HepG2 (cell line): Measurements from ENCODE around the gene SLF1. TPM values are rescaled to one million over a fixed set of nuclear protein-coding genes. Genes with fewer than 3 reads are reported as not detected.

Experiments
- ATAC-seq: fragments of 200-7000 bp; cut with Tn5 transposase; 3 replicates; pipeline ENCODE4 v1.9.1; 2020; ENCODE audit warnings: mild to moderate bottlenecking, moderate library complexity
- BruUV-seq: library from RNA; stranded (reverse); fragments of 400-500 nt; replicated peaks from 2 replicates; lab custom pipeline; 2021; lab: Mats Ljungman, UMichigan
- CTCF ChIA-PET: fragments of 300-600 bp; formaldehyde crosslinking; extraction: SDS; loops from one replicate; lab custom pipeline; 2021; ENCODE audit warnings: low total read pairs, inconsistent platforms, low intra/inter-chr PET ratio; lab: Yijun Ruan, JAX
- POLR2A ChIA-PET: fragments of 350-600 bp; sonication (Branson Sonifier 250); formaldehyde crosslinking; loops from one replicate; lab custom pipeline; 2020; ENCODE audit warnings: antibody characterized with exemption, inconsistent platforms; lab: Yijun Ruan, JAX
- DNase-seq: peaks from one replicate; pipeline ENCODE4 v3.0.0-alpha.2; 2015; ENCODE audit warnings: low spot score
- FAIRE-seq: peaks from 3 replicates; lab custom pipeline; 2011; peaks lifted over from hg19 to GRCh38; lab: Jason Lieb, UNC
- H2AFZ ChIP-seq: one replicate; pipeline ENCODE4 v1.6.1; 2011; ENCODE audit warnings: low read length, inconsistent platforms
- H3K27ac ChIP-seq: fragments of 300-600 bp; 3 replicates; pipeline ENCODE4 v1.8.0; 2011; ENCODE audit warnings: mixed run types, mild to moderate bottlenecking, mixed read lengths, low read length, inconsistent platforms; ENCODE audit not compliant: insufficient read depth; ENCODE audit errors: extremely low read length
- H3K27me3 ChIP-seq, 2 experiments: fragments of 200-600 bp in 1 of 2; 2 replicates in 1 of 2; 3 replicates in 1 of 2; pipeline versions ENCODE4 v1.6.0 to v1.8.0; 2011; ENCODE audit warnings: low read length in 2 of 2, mild to moderate bottlenecking in 2 of 2, moderate library complexity in 2 of 2, inconsistent platforms in 1 of 2; ENCODE audit not compliant: insufficient read depth in 2 of 2, control insufficient read depth in 1 of 2
- H3K36me3 ChIP-seq, 2 experiments: fragments of 200-600 bp in 1 of 2; replicated peaks in 1 of 2; 2 replicates in 1 of 2; 3 replicates in 1 of 2; pipeline versions ENCODE4 v1.5.1 to v1.8.0; 2011; ENCODE audit warnings: low read length in 2 of 2, inconsistent platforms in 1 of 2; ENCODE audit not compliant: insufficient read depth in 2 of 2, control insufficient read depth in 1 of 2
- H3K4me1 ChIP-seq: 2 replicates; pipeline ENCODE4 v1.5.1; 2012; ENCODE audit warnings: low read length, inconsistent platforms; ENCODE audit not compliant: insufficient read depth
- H3K4me2 ChIP-seq: 2 replicates; pipeline ENCODE4 v1.6.0; 2011; ENCODE audit warnings: low read depth, low read length, inconsistent platforms
- H3K4me3 ChIP-seq, 3 experiments: fragments of 200-600 bp in 1 of 3; sonication (generic), shearing (Covaris generic) in 1 of 3; replicated peaks in 1 of 3; 2 replicates each; pipeline ENCODE4 v1.5.1; 2011 to 2016; ENCODE audit warnings: low read length in 3 of 3, inconsistent platforms in 2 of 3, low read depth in 2 of 3, mild to moderate bottlenecking in 2 of 3, control low read depth in 1 of 3, mixed read lengths in 1 of 3; ENCODE audit not compliant: insufficient read depth in 1 of 3
- H3K79me2 ChIP-seq: one replicate; pipeline ENCODE4 v1.6.1; 2011; ENCODE audit warnings: low read length, inconsistent platforms; ENCODE audit not compliant: insufficient read depth
- H3K9ac ChIP-seq: 2 replicates; pipeline ENCODE4 v1.6.0; 2011; ENCODE audit warnings: mild to moderate bottlenecking, low read depth, low read length, inconsistent platforms; ENCODE audit not compliant: insufficient read depth
- H3K9me3 ChIP-seq: 2 replicates; pipeline ENCODE4 v1.5.1; 2012; ENCODE audit warnings: mild to moderate bottlenecking, low read length
- H4K20me1 ChIP-seq: 2 replicates; pipeline ENCODE4 v1.6.0; 2011; ENCODE audit warnings: inconsistent platforms, mild to moderate bottlenecking, low read length, moderate library complexity; ENCODE audit not compliant: insufficient read depth
- AKNA ChIP-seq: sonication (generic); formaldehyde crosslinking; IDR thresholded peaks from 2 replicates; pipeline ENCODE4 v1.4.0; 2020; ENCODE audit warnings: missing genetic modification reagents, borderline replicate concordance
- ATF1 ChIP-seq: IDR thresholded peaks from 2 replicates; pipeline ENCODE4 v1.6.1; 2016; ENCODE audit warnings: mild to moderate bottlenecking, control low read depth
- EZH2 ChIP-seq: conservative IDR thresholded peaks from 2 replicates; pipeline ENCODE4 v1.6.1; 2012; ENCODE audit warnings: mild to moderate bottlenecking, low read depth, low read length, moderate library complexity
- NKX3-1 ChIP-seq: sonication (generic); formaldehyde crosslinking; IDR thresholded peaks from 2 replicates; pipeline ENCODE4 v1.5.0; 2020; ENCODE audit warnings: missing genetic modification reagents
- PHF20 ChIP-seq: sonication (generic); formaldehyde crosslinking; IDR thresholded peaks from 2 replicates; pipeline ENCODE4 v1.5.0; 2020; ENCODE audit warnings: mild to moderate bottlenecking, missing genetic modification reagents
- REPIN1 ChIP-seq: sonication (generic); formaldehyde crosslinking; IDR thresholded peaks from 2 replicates; pipeline ENCODE4 v1.8.0; 2022; ENCODE audit warnings: missing genetic modification reagents, low read depth, mild to moderate bottlenecking, borderline replicate concordance
- TFE3 ChIP-seq: IDR thresholded peaks from 2 replicates; pipeline ENCODE4 v1.6.1; 2016
- TRIM24 ChIP-seq: sonication (generic); formaldehyde crosslinking; IDR thresholded peaks from 2 replicates; pipeline ENCODE4 v1.8.0; 2022; ENCODE audit warnings: mild to moderate bottlenecking, missing genetic modification reagents
- ZNF280D ChIP-seq: sonication (generic); formaldehyde crosslinking; IDR thresholded peaks from 2 replicates; pipeline ENCODE4 v1.5.1; 2020; ENCODE audit warnings: mild to moderate bottlenecking, missing genetic modification reagents
- ZNF317 ChIP-seq: sonication (generic); formaldehyde crosslinking; IDR thresholded peaks from 2 replicates; pipeline ENCODE4 v1.5.0; 2020; ENCODE audit warnings: mild to moderate bottlenecking, missing genetic modification reagents
- ZNF652 ChIP-seq: IDR thresholded peaks from 2 replicates; pipeline ENCODE4 v1.6.1; 2016; ENCODE audit warnings: low read depth, borderline replicate concordance
- ZNF768 ChIP-seq: sonication (generic); formaldehyde crosslinking; IDR thresholded peaks from 2 replicates; pipeline ENCODE4 v1.4.0; 2020; ENCODE audit warnings: missing genetic modification reagents
- in situ Hi-C: cut with HindIII; loops from 2 replicates; pipeline ENCODE4 v1.10.0; 2017; ENCODE audit warnings: low pct_unique_long_range_greater_than_20kb; ENCODE audit not compliant: extremely low pct_ligation_motif_present
- intact Hi-C: fragments of 100-400 bp; cut with micrococcal nuclease; formaldehyde crosslinking; loops from one replicate; pipeline ENCODE4 v1.10.0; 2022; ENCODE audit not compliant: unreplicated experiment
- polyA plus RNA-seq, 8 experiments: library from polyadenylated mRNA; depleted of rRNA in 3 of 8; stranded (reverse) in 7 of 8; unstranded in 1 of 8; fragments of >200 nt; fragmentation: Illumina TruSeq in 4 of 8; extraction: Trizol in 4 of 8; gene quantifications; 2 replicates each; pipeline versions ENCODE4 v1.2.1 to v1.2.3, GENCODE V29; 2011 to 2016; ENCODE audit warnings: low read depth in 4 of 8, missing spikeins in 1 of 8, mixed read lengths in 1 of 8; ENCODE audit not compliant: insufficient read depth in 1 of 8
- total RNA-seq, 5 experiments: library from RNA; depleted of rRNA; stranded (reverse); fragments of >200 nt; fragmentation: Illumina TruSeq; extraction: Trizol; gene quantifications; 2 replicates each; pipeline ENCODE4 v1.2.3, GENCODE V29; 2016; ENCODE audit warnings: low read depth in 1 of 5

Gene SLF1
- total and polyA plus RNA-seq, 2 of the 13 experiments (the other 11 are each of a cell fraction or from before 2014, with no cell fraction given), result 2.1 to 9.1 TPM

- H3K9me3 ChIP-seq, result no peaks in the 10 kb centered on the region
- no peaks in the 10 kb centered on the region for H4K20me1 ChIP-seq
- no peak overlapping the region for H3K9ac ChIP-seq
- CTCF ChIA-PET, result no interaction called here
- DNase-seq, result no peak
- intact Hi-C loops (no loop called here), in situ Hi-C loops (no loop called here)
- no peaks in the 10 kb centered on the region for H3K79me2 ChIP-seq
- no peak for TF ChIP-seq ZNF317 (CRISPR knock-in tag)
- no peak for TF ChIP-seq PHF20 (CRISPR knock-in tag)
- TF ChIP-seq REPIN1 (CRISPR knock-in tag), result no peak
- no peak for TF ChIP-seq EZH2
- no peak for TF ChIP-seq ZNF652 (CRISPR knock-in tag)
- no peak for TF ChIP-seq ZNF768 (CRISPR knock-in tag)
- TF ChIP-seq TRIM24 (CRISPR knock-in tag), result no peak
- no peak for TF ChIP-seq TFE3
- TF ChIP-seq AKNA (CRISPR knock-in tag), result no peak
- no peak for TF ChIP-seq NKX3-1 (CRISPR knock-in tag)
- TF ChIP-seq ATF1, result no peak
- no peak for TF ChIP-seq ZNF280D
- no peak for ATAC-seq
- H3K4me2 ChIP-seq, result no peak overlapping the region
- no peaks in the 10 kb centered on the region; a peak in 1 of 5 replicates for H3K36me3 ChIP-seq
- no peaks in the 10 kb centered on the region for H3K27me3 ChIP-seq
- POLR2A ChIA-PET, result no interaction called here
- no TSS peak for BruUV-seq
- H2AFZ ChIP-seq, result no peak overlapping the region
- H3K4me3 ChIP-seq, result no peak overlapping the region
- H3K4me1 ChIP-seq, result no peaks in the 10 kb centered on the region
- H3K27ac ChIP-seq, result no peak overlapping the region
- no peak for FAIRE-seq
Measured at GRCh38 chr5:94646758-94647157, 28.3 kb downstream of the SLF1 start.
